Measurements from ENCODE around the gene TSPEAR. TPM values are rescaled to one million over a fixed set of nuclear protein-coding genes. Genes with fewer than 3 reads are reported as not detected.

Gene TSPEAR
- total RNA-seq, 1 donor from 2014 or later, result 0.34 TPM

GRCh38 chr21:44462086-44462833 is 249.1 kb downstream of the TSPEAR start:
- H3K36me3 Mint-ChIP-seq, result no peaks in the 10 kb centered on the region
- DNase-seq (ENCODE audit: extremely low spot score, unreplicated experiment), result peak; percentile 57
- no peak overlapping the region for H3K27ac Mint-ChIP-seq
- no peaks in the 10 kb centered on the region for H3K27me3 Mint-ChIP-seq
- no peak for TF ChIP-seq CTCF (conservative IDR thresholded peaks at IDR 0.05)
- no peaks in the 10 kb centered on the region for H3K9me3 Mint-ChIP-seq
- no peak overlapping the region for H3K4me3 Mint-ChIP-seq
- H3K4me1 Mint-ChIP-seq (ENCODE audit: unreplicated experiment), result no peaks in the 10 kb centered on the region

GRCh38 chr21:44461464-44462001 is 249.8 kb downstream of the TSPEAR start:
- Mint-ChIP-seq H3K4me3 (no peak overlapping the region), H3K9me3 (no peaks in the 10 kb centered on the region), H3K27ac (no peak overlapping the region), H3K4me1 (ENCODE audit: unreplicated experiment) (no peaks in the 10 kb centered on the region), H3K36me3 (no peaks in the 10 kb centered on the region), H3K27me3 (no peaks in the 10 kb centered on the region)
- peak; percentile 58 for DNase-seq (ENCODE audit: extremely low spot score, unreplicated experiment)
- peak; percentile 60 for TF ChIP-seq CTCF (conservative IDR thresholded peaks at IDR 0.05)

GRCh38 chr21:44461005-44461404 is 250.4 kb downstream of the TSPEAR start:
- H3K4me1 Mint-ChIP-seq (ENCODE audit: unreplicated experiment), result no peaks in the 10 kb centered on the region
- no peak for TF ChIP-seq CTCF (conservative IDR thresholded peaks at IDR 0.05)
- H3K27ac Mint-ChIP-seq, result no peak overlapping the region
- DNase-seq (ENCODE audit: extremely low spot score, unreplicated experiment), result peak; percentile 67
- no peak overlapping the region for H3K4me3 Mint-ChIP-seq
- no peaks in the 10 kb centered on the region for H3K9me3 Mint-ChIP-seq
- no peaks in the 10 kb centered on the region for H3K36me3 Mint-ChIP-seq
- H3K27me3 Mint-ChIP-seq, result no peaks in the 10 kb centered on the region

GRCh38 chr21:44460441-44460755 is 251.0 kb downstream of the TSPEAR start:
- no peaks in the 10 kb centered on the region for H3K4me1 Mint-ChIP-seq (ENCODE audit: unreplicated experiment)
- H3K27me3 Mint-ChIP-seq, result no peaks in the 10 kb centered on the region
- no peak for TF ChIP-seq CTCF (conservative IDR thresholded peaks at IDR 0.05)
- H3K9me3 Mint-ChIP-seq, result no peaks in the 10 kb centered on the region
- no peaks in the 10 kb centered on the region for H3K36me3 Mint-ChIP-seq
- DNase-seq (ENCODE audit: extremely low spot score, unreplicated experiment), result no peak
- H3K4me3 Mint-ChIP-seq, result no peak overlapping the region
- no peak overlapping the region for H3K27ac Mint-ChIP-seq

GRCh38 chr21:44459712-44460440 is 251.5 kb downstream of the TSPEAR start:
- H3K9me3 Mint-ChIP-seq, result no peaks in the 10 kb centered on the region
- DNase-seq (ENCODE audit: extremely low spot score, unreplicated experiment), result no peak
- no peak for TF ChIP-seq CTCF (conservative IDR thresholded peaks at IDR 0.05)
- no peak overlapping the region for H3K27ac Mint-ChIP-seq
- H3K27me3 Mint-ChIP-seq, result no peaks in the 10 kb centered on the region
- no peak overlapping the region for H3K4me3 Mint-ChIP-seq
- no peaks in the 10 kb centered on the region for H3K4me1 Mint-ChIP-seq (ENCODE audit: unreplicated experiment)
- no peaks in the 10 kb centered on the region for H3K36me3 Mint-ChIP-seq

Data from type B pancreatic cell (in vitro differentiated cells).